GM23248 (cell line): Measurements from ENCODE around the gene CKM.

Experiments used
- EZH2 ChIP-seq: fragments of 200-600 bp; sonication (generic); IDR thresholded peaks from 2 replicates; pipeline ENCODE4 v1.6.1; 2018; ENCODE audit warnings: antibody characterized with exemption, mild to moderate bottlenecking; ENCODE audit not compliant: insufficient read depth, poor library complexity, severe bottlenecking
- EZH2phosphoT487 ChIP-seq: fragments of 200-600 bp; sonication (generic); IDR thresholded peaks from 2 replicates; pipeline ENCODE4 v1.6.1; 2018; ENCODE audit warnings: antibody characterized with exemption, moderate library complexity, mild to moderate bottlenecking, low read depth; ENCODE audit not compliant: insufficient read depth

DNA sequence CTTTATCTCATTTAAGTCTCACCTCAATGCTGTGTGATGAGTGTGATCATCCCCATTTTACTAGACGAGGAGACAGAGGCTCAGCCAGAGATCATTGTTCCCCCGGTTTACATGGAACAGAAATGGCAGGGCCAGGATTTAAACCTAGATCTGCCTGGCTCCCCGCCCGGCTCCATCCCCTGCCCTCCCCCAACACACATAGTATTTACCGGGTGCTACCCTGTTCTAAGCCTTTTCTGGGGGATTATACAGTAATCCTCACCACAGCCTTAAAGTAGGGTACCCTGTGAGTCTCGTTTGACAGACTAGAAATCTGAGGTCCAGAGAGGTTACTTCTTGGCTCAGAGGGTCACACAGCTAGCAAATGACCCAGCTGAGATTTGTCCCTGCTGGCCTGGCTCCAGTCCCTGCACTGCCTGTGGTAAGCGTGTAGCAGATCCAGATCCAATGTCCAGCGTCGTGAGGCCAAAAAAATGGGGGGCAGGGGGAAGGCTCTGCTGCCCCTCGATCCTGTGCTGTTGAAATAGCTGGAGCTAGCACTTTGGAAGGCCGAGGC lies 14.1 kb upstream of the CKM start:
- no peak for TF ChIP-seq EZH2phosphoT487
- TF ChIP-seq EZH2: no peak
